ENCODE data around the gene JCHAIN.
A peak's percentile ranks its signal among the peaks of the same experiment; 100 is the strongest.

Gene JCHAIN

GRCh38 chr4:70711599-70711998 lies 45.3 kb upstream of the JCHAIN start:
- no peak for DNase-seq (ENCODE audit: low read depth)
- H3K4me3 ChIP-seq (ENCODE audit: low read depth, low read length): no peak overlapping the region
- TF ChIP-seq CTCF (IDR thresholded peaks at IDR 0.05; ENCODE audit: low read depth, low read length, missing control alignments): no peak
- in situ Hi-C loops (cut with HindIII; ENCODE audit: low sequenced_read_pairs): no loop called here

- TF ChIP-seq CTCF (IDR thresholded peaks at IDR 0.05; ENCODE audit: low read depth, low read length, missing control alignments): no peak
- in situ Hi-C loops (cut with HindIII; ENCODE audit: low sequenced_read_pairs): no loop called here
- no peak overlapping the region for H3K4me3 ChIP-seq (ENCODE audit: low read depth, low read length)
- no peak for DNase-seq (ENCODE audit: low read depth)
These were observed 43.4 kb upstream of the JCHAIN start for GRCh38 chr4:70709611-70710205.

- DNase-seq (ENCODE audit: low read depth): no peak
- TF ChIP-seq CTCF (IDR thresholded peaks at IDR 0.05; ENCODE audit: low read depth, low read length, missing control alignments): no peak
- H3K4me3 ChIP-seq (ENCODE audit: low read depth, low read length): peak overlapping the region; percentile 68
- in situ Hi-C loops (cut with HindIII; ENCODE audit: low sequenced_read_pairs): no loop called here
These were observed 40.2 kb upstream of the JCHAIN start for GRCh38 chr4:70706516-70706915.

- H3K4me3 ChIP-seq (ENCODE audit: low read depth, low read length): peak overlapping the region; percentile 68
- TF ChIP-seq CTCF (IDR thresholded peaks at IDR 0.05; ENCODE audit: low read depth, low read length, missing control alignments): no peak
- in situ Hi-C loops (cut with HindIII; ENCODE audit: low sequenced_read_pairs): no loop called here
- DNase-seq (ENCODE audit: low read depth): no peak
These were observed 39.7 kb upstream of the JCHAIN start for GRCh38 chr4:70706044-70706461.

- peak overlapping the region; percentile 68 for H3K4me3 ChIP-seq (ENCODE audit: low read depth, low read length)
- in situ Hi-C loops (cut with HindIII; ENCODE audit: low sequenced_read_pairs): no loop called here
- DNase-seq (ENCODE audit: low read depth): no peak
- no peak for TF ChIP-seq CTCF (IDR thresholded peaks at IDR 0.05; ENCODE audit: low read depth, low read length, missing control alignments)
These were observed 39.1 kb upstream of the JCHAIN start for GRCh38 chr4:70705183-70706043.

GRCh38 chr4:70704931-70705182 lies 38.5 kb upstream of the JCHAIN start:
- in situ Hi-C loops (cut with HindIII; ENCODE audit: low sequenced_read_pairs): no loop called here
- no peak for TF ChIP-seq CTCF (IDR thresholded peaks at IDR 0.05; ENCODE audit: low read depth, low read length, missing control alignments)
- no peak for DNase-seq (ENCODE audit: low read depth)
- peak overlapping the region; percentile 68 for H3K4me3 ChIP-seq (ENCODE audit: low read depth, low read length)

All from astrocyte of the cerebellum (primary cell).